NCI-H146 treated with DMSO at 0.1 percent for 48 hours (cell line): Measurements from ENCODE around the gene LZTR1.

ENCODE experiments used
- DNase-seq: peaks from one replicate; lab custom pipeline; 2025; ENCODE audit not compliant: unreplicated experiment; lab: John Stamatoyannopoulos, UW

The LZTR1 gene

DNA sequence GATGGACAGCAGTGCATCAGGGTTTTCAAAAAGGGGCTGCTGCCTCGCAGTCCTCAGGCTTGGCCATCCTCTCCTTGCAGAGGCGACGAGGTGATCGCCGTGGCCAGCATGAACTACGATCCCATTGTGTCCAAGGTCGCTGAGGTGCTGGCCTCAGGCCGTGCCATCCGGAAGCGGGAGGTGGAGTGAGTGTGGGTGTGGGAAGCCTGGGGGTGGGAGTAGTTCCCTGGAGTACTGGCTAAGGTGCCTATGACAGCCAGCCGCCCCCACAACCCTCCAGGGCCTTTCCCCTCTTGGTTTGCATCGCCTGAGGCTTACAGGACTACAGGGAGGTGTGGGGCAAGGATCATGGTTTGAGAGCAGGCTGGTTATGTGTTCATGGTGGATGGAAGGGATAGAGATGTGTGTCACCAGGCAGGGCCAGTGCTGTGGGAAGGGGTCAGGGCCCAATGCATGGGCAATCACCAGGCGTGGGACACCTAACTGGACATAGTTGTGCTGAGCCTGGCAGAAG, 2.1 kb upstream of the LZTR1 start:
- DNase-seq, result no peak

DNA sequence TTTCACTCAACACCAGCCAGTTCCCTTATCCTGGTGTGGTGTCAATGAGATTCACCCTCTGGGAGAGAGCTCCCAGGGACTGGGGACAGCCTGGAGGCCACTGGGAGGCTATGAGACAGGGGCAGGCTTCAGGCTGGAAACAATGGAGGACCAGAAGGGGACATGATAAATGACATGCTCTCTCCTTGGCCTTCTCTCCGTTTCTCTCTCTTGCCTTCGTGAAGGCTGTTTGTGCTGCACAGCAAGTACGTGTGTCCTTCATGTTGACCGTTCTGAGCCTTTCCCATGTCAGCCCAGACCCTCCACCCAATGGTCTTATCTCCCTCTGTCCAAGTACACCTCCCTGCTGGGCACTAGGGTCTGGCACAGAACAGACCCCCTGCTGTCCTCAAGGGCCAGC, 1.6 kb upstream of the LZTR1 start:
- no peak for DNase-seq

DNA sequence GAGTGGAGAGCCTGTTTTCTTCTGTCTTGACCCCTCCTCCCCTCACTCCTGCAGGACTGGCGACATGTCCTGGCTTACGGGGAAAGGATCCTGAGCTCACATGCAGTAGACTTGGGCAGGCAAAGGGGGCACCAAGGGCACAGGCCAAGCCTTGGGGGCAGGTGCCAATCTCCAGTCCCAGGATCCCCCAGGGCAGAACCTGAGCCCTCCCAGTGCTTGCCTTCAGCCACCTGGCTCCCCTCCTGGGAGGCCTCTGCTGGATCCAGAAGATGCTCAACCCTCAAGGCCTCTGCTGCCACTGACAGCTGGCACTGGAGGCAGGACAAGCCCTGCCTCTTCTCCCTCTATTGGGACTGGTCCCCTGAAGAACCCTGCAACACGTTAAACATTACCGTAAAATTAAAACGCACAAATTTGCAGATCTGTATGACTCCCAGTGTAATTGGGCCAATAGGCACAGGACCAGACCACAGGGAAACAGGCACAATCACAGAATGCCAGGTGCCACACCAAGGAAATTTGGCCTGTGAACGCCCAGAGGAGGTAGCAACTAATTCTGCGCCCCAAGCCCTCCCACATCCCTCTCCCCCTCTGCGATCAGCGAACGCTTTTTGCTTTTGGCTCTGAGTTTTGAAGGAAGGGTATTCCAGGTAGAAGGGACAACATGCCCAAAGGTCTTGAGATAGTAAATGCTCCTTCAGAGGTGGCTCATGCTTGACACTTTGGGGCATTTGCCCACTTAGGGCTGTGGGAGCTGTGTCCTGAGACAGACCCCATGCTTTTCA, 967 bp upstream of the LZTR1 start:
- DNase-seq, result no peak

DNA sequence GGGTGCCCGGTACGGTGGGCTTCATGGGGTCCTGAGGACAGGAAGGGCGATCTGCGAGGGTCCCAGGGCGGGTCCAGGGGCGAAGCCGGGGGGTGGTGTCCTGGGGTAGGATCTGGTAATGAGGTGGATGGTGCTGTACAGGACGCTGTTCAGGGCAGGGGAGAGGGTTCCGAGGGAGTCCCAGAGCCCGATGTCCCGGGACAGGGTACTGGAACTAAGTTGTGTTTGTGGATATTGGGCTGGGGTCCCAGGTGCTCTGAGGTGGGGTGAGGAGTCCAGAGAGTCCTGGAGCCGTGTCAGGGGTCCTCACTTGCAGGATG, 426 bp downstream of the LZTR1 start:
- no peak for DNase-seq

DNA sequence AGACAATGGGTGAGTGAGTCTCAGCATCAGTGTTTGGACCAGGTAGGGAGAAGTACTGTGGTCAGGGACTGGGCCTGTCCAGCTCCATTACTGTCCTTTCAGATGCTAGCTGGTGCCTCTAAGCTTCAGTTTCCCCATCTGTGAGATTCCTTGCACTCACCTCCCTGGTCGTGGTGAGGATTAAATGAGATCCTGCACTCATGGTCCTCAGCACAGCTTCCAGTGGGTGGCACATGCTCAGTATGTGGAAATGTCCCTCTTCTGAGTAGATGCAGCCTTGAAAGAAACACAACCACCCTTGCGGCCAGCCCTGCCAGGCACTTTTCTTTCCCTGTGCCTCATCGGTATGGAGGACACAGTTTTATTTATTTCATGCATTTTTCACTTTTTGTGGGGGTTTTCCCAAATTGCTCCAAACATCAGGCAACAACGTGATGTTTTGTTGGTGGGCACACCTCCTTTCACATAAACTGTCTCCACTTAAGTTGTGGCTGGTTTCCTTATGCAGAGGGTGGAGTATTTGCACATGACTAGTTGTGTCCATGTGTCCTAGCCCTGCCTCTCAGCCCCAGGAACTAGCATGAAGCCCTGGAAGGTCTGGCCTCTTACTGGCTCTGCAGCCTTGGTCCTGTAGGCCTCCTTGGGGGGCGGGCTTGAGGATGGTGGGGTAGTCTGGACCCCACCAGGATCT, 1.1 kb downstream of the LZTR1 start:
- no peak for DNase-seq

DNA sequence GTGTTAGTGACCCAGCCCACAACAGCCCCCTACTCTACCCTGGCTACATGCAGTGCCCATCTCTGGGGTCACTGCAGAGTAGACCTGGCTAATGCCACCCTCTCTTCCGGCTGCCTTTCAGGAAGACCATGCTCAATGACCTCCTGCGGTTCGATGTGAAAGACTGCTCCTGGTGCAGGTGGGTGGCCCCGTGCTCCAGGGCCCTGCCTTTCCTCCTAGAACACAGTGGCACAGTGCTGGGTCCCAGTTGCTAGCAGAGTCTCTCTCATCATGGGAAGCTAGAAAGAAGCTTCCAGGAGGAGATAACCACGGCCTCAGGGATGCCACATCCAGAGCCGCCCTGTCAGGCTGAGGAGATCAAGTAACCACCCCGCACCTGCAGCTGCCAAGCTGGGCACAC, 3.6 kb downstream of the LZTR1 start:
- no peak for DNase-seq

DNA sequence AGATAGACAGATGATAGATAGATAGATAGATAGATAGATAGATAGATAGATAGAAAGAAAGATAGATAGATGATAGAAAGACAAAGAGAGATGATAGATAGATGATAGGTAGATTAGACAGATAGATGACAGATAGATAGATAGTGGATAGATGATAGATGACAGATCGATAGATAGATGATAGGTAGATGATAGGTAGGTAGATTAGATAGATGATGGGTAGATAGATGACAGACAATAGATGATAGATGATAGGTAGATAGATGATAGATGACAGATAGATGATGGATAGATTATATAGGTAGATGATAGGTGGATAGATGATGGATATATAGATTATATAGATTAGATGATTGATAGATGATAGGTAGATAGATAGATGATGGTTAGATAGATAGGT, 4.3 kb downstream of the LZTR1 start:
- no peak for DNase-seq

DNA sequence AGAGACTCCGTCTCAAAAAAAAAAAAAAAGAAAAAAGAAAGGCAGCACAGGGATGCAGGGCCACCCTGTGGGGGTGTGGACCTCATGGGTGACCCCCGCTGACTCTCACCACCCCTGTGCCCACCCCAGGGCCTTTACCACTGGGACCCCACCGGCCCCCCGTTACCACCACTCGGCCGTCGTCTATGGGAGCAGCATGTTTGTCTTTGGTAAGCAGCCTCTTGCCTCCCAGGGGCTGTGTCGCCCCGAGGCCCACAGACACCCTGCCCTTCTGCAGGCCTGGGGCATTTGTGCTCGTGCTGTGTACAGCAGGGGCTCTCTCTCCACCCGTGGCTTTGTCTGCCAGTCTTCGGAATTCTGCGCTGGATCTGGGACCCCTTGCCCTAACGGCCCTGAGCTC, 5.3 kb downstream of the LZTR1 start:
- DNase-seq, result no peak

DNA sequence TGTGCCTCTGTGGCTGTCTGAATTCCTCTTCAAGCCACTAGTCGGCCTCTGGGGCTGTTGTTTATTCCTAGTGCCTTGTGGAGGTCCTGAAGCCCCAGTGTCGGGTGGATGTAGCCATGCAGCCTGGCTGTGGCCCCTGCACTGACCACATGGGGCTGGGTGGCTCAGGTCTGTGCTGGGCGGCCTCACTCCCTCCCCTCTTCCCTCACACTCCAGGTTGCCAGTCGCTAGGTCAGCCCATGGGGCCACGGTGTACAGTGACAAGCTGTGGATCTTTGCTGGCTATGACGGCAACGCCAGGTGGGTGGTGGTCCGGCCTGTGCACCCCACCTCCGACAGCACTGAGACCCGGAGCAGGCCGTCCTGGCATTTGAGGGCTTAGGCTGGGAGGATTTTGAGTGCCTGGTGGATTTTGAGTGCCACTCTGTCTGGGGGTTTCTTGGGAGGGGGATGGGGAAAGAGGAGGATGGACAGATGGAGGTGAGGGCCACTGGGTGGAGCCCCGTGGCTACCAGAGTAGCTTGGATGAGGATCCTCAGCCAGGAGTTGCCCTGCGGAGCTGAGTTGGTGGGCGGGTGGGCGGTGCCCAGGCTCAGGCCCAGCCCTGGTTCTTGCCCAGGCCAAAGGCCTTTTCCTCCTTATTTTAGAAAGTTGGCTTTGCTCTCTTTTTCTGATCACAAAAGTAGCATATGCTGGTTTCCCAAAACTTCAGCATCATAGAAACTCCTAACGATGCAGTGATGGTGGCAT, 6.7 kb downstream of the LZTR1 start:
- DNase-seq, result no peak

DNA sequence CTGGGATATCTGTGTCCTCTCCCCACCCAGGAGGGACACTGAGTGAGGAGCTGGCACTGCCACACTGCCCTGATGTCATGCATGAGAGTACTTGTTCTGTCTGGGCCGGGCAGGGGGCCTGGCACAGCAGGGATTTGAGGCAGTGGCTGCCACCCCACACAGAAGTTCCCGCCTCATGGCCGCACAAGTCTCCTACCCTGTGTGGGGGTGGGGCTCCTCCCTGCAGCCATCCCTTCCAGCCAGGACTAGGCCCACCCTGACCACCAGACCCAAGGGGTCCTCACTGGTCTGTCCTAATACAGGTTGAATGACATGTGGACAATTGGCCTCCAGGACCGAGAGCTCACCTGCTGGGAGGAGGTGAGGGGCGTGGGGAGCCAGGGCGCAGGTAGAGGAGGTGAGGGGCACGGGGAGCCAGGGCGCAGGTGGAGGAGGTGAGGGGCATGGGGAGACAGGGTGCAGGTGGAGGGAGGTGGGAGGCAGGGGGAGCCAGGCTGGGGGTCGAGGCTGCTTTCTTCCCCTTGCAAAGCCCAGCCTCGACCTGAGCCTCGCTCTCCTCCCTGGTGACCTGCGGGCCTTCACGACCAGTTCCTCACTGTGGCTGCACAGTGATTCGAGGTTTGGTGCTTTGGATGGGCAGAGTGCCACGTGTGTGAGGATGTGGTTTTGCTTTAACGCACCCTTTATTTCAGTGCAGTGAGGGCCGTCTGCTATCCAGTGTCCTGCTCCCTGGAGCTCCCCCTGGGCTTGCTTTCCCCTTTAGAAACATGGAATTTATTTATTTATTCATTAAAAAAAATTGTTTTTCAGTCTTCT, 7.4 kb downstream of the LZTR1 start:
- DNase-seq, result no peak

DNA sequence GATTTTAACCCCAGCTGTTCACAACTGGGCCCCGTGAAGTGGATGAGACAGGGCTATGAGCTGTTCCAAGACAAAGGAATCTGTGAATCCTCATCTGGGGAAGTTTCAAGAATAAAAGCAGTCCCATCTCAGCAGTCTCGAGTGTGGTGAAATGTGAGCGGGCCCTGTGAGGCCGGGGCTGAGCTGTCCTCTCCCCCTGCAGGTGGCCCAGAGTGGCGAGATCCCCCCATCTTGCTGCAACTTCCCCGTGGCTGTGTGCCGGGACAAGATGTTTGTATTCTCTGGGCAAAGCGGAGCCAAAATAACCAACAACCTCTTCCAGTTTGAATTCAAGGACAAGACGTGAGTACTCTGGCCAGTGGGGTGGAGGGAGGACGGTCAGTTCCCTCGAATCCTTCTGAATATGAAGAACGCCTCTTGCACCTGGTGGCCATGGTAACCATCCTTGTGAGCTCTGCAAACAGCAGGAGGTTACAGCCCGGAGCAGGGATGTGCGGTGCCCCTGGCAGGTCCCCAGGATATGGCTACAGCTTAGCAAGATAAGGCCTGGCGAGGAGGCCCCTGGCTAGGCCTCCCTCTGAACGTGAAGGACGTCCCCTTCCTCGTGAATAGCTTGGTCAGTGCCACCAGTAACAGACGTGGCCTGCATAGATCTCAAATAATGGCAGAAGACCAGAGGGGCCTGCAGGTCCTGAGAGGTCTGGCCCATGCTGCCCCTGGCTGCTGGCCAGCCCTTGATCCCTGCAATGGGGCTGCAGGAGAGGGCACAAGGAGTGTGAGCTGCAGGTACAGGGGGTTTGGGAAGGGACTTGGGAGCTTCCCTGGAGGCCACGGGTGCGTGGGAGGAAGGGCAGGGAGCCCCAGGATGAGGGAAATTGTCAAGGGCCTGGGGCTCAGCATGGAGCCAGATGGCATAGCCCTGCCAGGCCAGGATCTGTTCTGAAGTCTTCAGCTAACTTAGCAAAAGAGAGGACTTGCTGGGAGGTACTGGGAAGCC, 8.4 kb downstream of the LZTR1 start:
- no peak for DNase-seq

DNA sequence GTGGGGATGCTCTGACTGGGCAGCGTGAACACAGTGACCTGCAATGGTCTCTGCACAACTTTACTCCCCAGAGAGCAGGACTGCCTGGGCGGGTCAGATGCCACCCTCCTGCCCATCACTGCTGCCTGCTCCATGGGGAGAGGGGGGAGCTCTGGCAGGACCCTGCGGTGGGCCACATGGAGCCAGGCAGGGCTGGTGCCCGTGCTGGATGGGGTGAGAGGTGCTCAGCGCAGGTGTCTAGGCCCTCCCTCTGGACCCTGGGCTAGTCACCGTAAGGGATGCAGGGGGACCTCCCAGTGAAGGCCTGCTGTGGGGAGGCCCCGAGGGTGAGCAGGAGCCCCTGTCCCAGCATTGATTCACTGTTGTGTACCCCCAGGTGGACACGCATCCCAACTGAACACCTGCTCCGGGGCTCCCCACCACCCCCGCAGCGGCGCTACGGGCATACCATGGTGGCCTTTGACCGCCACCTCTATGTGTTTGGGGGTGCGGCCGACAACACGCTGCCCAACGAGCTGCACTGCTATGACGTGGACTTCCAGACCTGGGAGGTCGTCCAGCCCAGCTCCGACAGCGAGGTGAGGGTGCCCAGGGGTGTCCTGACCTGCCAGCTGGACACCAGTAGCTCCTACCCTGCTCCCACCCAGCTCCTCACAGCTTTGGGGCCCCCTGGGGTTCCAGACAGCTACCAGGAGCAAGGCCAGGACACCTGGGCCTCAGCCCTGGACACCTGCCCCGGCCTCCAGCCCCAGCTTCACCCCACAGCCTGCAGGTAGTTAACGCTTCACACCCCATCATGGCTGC, 9.4 kb downstream of the LZTR1 start:
- DNase-seq, result no peak

DNA sequence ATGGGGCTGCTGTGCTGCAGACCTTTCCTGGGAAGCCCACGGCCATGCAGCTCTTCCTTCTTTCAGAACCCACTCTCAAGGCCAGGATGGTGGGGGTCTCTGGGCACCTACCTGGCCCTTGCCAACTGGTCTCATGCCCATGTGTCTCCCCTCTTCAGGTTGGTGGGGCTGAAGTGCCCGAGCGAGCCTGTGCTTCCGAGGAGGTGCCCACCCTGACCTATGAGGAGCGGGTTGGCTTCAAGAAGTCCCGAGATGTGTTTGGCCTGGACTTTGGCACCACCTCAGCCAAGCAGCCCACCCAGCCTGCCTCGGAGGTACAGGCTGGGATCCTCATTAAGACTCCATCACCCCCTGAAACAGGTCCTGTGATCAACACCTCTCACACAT, 10.0 kb downstream of the LZTR1 start:
- no peak for DNase-seq

DNA sequence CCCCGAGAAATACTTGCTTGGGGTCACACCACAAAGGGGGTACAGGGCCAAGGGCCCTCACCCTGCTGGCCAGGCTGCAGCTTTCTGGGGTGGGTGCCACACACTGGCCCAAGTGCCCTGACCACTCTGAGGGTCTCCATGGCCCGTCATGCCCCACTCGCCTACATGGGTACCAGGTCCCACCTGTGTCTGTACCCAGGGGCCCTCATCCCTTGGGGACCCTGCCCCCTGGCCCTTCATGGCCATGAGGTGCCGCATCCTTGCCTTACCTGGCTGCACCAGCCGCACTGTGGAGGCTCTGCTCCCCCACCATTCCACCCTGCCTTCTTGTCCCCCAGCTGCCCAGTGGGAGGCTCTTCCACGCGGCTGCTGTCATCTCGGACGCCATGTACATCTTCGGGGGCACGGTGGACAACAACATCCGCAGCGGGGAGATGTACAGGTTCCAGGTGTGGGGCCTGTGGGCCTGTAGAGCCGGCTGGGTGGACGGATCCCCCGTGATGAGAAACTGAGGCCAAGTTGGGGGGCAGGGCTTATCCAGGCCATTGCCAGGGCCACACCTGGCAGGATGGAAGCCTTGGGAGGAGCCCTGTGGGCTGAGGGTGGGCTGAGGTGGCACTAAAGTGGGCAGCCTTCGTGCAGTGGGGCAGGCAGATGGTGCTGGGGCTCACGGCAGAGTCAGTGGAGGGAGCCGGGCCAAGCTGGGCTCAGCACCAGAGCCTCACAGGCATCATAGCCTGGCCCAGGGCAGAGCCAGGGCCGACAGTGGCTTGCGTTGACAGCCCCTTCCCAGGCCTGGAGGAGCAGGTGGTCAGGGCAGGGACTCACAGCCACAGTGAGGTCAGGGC, 10.6 kb downstream of the LZTR1 start:
- DNase-seq, result no peak

DNA sequence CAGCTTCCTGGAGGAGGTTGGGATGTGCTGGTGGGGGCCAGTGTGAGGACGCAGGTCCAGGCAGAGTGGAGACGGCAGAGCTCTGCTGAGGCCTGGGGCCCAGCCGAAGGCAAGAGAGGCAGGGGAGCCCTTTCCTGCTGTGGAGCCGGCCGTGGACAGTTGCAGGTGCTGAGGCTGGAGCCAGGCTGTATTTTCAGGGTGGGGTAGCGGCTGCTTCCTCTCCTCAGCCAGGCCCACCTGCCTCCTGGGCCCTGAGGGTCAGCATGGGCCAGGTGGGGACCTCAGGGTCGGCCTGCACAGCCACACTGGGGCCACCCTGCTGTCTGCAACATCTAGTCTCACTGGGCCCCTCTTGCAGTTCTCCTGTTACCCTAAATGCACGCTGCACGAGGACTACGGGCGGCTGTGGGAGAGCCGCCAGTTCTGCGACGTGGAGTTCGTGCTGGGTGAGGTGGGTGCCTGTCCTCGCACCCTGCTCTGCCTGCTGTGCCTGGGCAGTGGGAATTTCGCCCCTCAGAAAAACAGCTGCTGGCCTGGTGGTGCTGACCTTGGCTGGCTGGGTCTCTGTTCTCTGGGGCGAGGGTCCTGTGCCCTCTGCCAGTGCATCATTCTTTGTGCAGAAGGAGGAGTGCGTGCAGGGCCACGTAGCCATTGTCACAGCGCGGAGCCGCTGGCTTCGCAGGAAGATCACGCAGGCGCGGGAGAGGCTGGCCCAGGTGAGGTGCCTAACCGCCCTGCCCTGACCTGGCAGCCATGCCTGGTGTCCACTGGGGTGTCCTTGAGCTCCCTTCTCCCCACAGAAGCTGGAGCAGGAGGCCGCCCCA, 11.4 kb downstream of the LZTR1 start:
- DNase-seq, result no peak

DNA sequence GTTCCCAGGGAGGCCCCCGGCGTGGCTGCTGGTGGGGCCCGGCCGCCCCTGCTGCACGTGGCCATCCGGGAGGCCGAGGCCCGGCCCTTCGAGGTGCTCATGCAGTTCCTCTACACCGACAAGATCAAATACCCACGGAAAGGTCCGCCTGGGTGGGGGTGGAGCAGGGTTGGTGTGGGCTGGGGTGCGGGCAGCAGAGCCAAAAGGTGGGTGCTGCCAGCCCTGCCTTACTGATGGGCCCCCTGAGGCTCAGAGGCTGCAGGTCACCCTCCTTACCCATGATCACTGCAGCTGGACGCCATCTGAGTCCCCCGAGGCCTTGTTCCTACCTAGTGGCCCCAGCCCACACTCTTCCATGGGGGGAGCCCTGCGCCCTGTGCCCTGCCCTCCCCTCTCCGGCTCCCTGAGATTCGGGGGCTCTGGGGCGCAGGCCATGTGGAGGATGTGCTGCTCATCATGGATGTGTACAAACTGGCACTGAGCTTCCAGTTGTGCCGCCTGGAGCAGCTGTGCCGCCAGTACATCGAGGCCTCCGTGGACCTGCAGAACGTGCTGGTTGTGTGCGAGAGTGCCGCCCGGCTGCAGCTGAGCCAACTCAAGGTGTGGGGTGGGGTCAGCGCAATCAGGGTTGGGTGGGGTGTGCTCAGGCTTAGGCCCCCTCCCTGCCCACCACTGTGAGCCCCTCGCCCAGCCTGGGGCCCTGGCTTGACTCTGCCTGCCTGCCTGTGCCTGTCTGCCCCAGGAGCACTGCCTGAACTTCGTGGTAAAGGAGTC, 12.2 kb downstream of the LZTR1 start:
- DNase-seq, result no peak

DNA sequence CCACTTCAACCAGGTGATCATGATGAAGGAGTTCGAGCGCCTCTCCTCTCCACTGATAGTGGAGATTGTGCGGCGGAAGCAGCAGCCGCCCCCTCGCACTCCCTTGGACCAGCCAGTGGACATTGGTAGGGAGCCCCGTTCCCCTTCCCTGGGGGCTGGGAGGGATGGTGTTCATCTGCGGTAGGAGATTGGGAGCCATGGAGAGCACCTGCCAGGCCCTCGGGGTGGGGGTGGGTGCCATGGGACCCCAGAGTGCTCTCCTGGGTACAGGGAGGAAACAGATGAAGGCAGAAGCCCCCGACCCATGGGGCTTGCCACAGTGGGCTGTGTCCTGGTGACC, 12.8 kb downstream of the LZTR1 start:
- no peak for DNase-seq
